ENCODE results near the gene DNAJA1. TPM values are rescaled to one million over a fixed set of nuclear protein-coding genes. Genes with fewer than 3 reads are reported as not detected.
"Not testable (repeated sequence)": the region's sequence is repeated elsewhere in the genome, so short reads cannot be mapped to it uniquely, and the experiment has no call there.

Gene DNAJA1
- polyA plus RNA-seq (ENCODE audit: insufficient read length in 12 of 12) = 100 to 1,000 TPM in 7 of 12 donors, 10 to 100 TPM in 4, not detected in 1; 64.9 to 127 (median 109) TPM
- long read RNA-seq, donor 1, transcript DNAJA1-201 (9 exons, 2,381 nt) = major isoform, 40 of 198 reads
- long read RNA-seq, donor 1, partial matches to known transcripts = 153 of 198 reads
- long read RNA-seq, donor 1, other reads (novel, unspliced or antisense) = 5 of 198 reads
- long read RNA-seq, donor 2, transcript DNAJA1-201 (9 exons, 2,381 nt) = major isoform, 58 of 96 reads
- long read RNA-seq, donor 2, partial matches to known transcripts = 38 of 96 reads
- long read RNA-seq, donor 2, other reads (novel, unspliced or antisense) = 0 of 96 reads
- long read RNA-seq, donor 3, transcript DNAJA1-201 (9 exons, 2,381 nt) = major isoform, 19 of 65 reads
- long read RNA-seq, donor 3, partial matches to known transcripts = 46 of 65 reads
- long read RNA-seq, donor 3, other reads (novel, unspliced or antisense) = 0 of 65 reads
- long read RNA-seq, donor 4, transcript DNAJA1-201 (9 exons, 2,381 nt) = major isoform, 21 of 48 reads
- long read RNA-seq, donor 4, partial matches to known transcripts = 27 of 48 reads
- long read RNA-seq, donor 4, other reads (novel, unspliced or antisense) = 0 of 48 reads
- long read RNA-seq, donor 5 = 0 reads
- long read RNA-seq, donor 6, transcript DNAJA1-201 (9 exons, 2,381 nt) = major isoform, 25 of 71 reads
- long read RNA-seq, donor 6, partial matches to known transcripts = 46 of 71 reads
- long read RNA-seq, donor 6, other reads (novel, unspliced or antisense) = 0 of 71 reads
- long read RNA-seq, donor 7, transcript DNAJA1-201 (9 exons, 2,381 nt) = major isoform, 15 of 45 reads
- long read RNA-seq, donor 7, partial matches to known transcripts = 30 of 45 reads
- long read RNA-seq, donor 7, other reads (novel, unspliced or antisense) = 0 of 45 reads
- long read RNA-seq, donor 8, transcript DNAJA1-201 (9 exons, 2,381 nt) = major isoform, 68 of 170 reads
- long read RNA-seq, donor 8, partial matches to known transcripts = 102 of 170 reads
- long read RNA-seq, donor 8, other reads (novel, unspliced or antisense) = 0 of 170 reads
- long read RNA-seq, donor 9, transcript DNAJA1-201 (9 exons, 2,381 nt) = major isoform, 25 of 108 reads
- long read RNA-seq, donor 9, partial matches to known transcripts = 83 of 108 reads
- long read RNA-seq, donor 9, other reads (novel, unspliced or antisense) = 0 of 108 reads
- long read RNA-seq, donor 10, transcript DNAJA1-201 (9 exons, 2,381 nt) = major isoform, 23 of 71 reads
- long read RNA-seq, donor 10, partial matches to known transcripts = 48 of 71 reads
- long read RNA-seq, donor 10, other reads (novel, unspliced or antisense) = 0 of 71 reads
- long read RNA-seq, donor 11, transcript DNAJA1-201 (9 exons, 2,381 nt) = major isoform, 55 of 169 reads
- long read RNA-seq, donor 11, partial matches to known transcripts = 114 of 169 reads
- long read RNA-seq, donor 11, other reads (novel, unspliced or antisense) = 0 of 169 reads

DNA sequence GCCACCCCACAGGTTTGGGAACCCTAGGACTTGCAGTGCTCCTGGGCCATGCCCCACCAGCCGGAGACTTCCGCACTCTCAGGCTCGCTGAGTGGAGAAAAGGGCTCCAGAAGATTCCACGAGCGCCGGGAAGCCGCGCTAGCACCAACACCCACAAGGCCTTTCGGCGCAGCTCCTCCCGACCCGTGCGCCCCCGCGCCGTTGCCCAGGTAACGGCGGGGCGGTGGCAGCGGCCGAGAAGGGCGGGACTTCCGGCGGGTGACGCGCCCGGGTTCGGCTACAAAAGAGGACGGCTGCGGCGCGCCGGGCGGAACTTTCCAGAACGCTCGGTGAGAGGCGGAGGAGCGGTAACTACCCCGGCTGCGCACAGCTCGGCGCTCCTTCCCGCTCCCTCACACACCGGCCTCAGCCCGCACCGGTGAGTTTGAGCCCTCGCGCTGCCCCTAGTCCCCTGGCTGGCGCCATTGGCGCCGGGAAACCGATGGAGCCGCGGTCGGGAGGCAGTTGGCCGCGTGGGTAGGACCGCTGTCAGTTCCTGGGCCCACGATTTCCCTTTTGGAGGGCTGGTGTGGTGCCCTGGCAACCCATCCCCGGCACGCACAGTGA, at the start of gene DNAJA1:
Gene DNAJA1, plus strand, starts transcription at position 308 of the 606 bp plus-strand sequence. CDS start 1,212 bp downstream, outside the sequence.
- peak; percentile 95 for DNase-seq

- DNase-seq = no peak
Observed at GRCh38 chr9:32978051-32978450, 47.0 kb upstream of the DNAJA1 start.

- DNase-seq = no peak
Observed at GRCh38 chr9:32986971-32987370, 38.1 kb upstream of the DNAJA1 start.

DNA sequence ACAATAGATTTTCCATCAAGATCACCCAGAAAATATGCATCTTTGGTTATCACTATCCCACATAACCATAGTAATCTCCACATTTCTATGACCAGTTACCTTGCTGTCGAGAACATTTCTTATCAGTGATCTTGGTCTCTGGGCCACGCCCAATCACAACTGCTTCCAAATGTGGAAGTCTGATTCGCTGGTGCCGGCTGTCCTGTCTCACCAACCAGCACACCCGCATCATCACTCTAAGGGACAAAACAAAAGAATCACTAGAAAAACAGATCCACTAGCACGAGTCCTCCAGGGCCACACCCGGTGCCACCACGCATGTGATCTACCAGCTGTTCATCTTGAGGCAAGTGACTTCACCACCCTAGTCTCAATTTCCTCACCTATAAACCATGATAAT, 35.4 kb upstream of the DNAJA1 start:
- no peak for DNase-seq

DNA sequence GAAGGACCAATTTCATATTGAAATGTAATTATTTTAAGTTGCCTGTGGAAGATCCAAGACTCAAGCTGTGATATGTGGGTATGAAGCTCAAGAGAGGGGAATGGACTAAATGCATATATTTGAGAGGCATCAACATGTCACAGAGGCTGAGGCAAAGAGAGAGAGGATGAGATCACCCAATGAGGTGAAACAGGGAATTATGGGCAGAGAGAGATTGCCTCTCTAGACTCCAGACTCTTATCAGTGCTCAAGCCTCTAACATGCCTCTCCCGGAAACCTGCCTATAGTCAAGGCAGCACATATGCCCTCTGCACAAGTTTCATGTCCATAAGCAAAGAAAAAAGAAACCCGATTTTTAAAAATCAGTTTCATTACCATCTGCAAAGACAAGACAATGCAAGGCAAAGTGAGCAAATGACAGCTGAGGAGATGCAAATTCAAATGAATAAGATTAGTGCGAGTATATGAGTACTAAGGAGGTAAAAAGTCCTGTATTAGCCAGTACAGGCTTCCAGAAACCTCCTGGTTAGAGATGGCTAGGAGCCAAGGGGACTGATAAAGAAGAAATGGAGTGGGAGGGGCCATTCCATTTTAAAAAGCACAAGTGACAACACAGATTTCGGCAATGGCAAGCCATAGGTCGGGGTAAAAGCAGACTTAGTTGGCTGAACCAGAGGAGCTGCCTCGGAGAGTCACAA, 33.0 kb upstream of the DNAJA1 start:
- DNase-seq = no peak

GRCh38 chr9:32992595-32993238, 32.4 kb upstream of the DNAJA1 start:
- DNase-seq = no peak

DNA sequence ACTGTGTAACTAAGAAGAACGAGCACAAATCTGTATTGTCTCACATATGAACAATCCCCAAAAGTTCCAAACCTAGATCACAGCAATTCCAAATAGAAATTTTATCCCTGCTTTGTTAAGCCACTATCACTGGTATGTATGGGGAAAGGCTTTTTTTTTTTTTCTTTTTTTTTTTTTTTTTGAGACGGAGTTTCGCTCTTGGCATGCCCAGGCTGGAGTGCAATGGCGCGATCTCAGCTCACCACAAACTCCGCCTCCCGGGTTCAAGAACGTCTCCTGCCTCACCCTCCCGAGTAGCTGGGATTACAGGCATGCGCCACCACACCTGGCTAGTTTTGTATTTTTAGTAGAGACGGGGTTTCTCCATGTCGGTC, 24.4 kb upstream of the DNAJA1 start:
- DNase-seq = peak; percentile 4

DNA sequence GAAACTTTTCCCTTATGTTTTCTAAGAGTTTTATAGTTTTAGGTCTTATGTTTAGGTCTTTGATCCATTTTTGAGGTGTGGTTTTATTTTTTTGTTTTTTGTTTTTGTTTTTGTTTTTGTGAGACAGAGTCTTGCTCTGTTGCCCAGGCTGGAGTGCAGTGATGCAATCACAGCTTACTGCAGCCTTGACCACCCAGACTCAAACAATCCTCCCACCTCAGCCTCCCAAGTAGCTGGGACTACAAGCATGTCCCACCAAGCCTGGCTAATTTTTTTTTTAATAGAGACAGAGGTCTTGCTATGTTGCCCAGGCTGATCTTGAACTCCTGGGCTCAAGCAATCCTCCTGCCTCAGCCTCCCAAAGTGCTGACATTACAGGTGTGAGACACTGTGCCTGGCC, 19.7 kb upstream of the DNAJA1 start:
- DNase-seq = not testable (repeated sequence)

GRCh38 chr9:33007755-33008154, 17.3 kb upstream of the DNAJA1 start:
- no peak for DNase-seq

DNA sequence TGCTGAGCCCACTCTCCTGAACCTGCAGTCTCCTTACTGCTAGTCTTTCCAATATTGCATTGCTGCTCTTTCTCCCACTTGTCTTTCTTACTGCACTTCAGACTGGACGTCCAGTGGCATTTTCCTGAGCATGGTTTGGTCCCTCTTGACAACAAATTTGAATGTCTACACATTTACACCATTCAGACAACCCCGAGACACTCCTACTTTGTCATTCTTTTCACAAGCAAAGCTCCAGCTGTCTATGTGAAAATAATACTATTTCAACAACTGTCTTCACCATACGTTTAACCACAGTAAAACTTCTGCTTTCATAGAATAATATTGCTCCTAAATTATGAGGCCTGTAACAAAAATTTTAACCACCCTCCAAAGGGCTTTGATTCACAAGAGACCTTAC, 13.2 kb upstream of the DNAJA1 start:
- DNase-seq = no peak

DNA sequence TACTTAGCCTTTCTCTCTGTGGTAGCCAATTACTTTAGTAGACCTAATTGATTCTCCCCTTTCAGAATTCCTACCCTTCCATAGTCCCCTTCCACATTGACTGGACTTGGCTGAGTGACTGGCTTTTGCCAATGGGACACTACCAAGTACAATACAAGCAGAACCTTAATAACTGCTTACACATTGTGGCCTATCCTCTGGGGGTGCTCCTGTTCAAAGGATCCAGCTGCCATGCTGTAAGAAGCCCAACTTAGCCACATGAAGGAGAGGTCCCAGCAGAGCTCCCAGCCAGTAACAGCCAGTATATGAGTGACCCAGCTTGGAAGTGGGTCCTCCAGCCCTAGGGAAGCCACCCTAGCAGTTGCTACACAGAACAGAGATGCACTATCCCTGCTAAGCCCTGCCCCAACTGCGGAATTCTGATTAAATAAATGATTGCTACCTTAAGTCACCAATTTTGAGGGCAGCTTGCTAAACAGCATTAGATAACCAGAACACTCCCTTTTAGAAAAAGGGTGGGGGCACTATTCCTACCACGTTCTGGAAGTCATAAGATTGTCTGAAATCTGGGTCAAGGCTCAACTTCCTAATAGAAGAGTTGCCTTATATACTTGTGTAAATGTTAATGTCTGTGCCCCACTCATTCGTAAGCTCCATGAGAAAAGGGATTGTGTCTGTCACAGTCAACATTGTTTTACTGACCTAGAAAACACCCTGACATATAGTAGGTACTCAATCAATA, 12.6 kb upstream of the DNAJA1 start:
- DNase-seq = no peak

DNA sequence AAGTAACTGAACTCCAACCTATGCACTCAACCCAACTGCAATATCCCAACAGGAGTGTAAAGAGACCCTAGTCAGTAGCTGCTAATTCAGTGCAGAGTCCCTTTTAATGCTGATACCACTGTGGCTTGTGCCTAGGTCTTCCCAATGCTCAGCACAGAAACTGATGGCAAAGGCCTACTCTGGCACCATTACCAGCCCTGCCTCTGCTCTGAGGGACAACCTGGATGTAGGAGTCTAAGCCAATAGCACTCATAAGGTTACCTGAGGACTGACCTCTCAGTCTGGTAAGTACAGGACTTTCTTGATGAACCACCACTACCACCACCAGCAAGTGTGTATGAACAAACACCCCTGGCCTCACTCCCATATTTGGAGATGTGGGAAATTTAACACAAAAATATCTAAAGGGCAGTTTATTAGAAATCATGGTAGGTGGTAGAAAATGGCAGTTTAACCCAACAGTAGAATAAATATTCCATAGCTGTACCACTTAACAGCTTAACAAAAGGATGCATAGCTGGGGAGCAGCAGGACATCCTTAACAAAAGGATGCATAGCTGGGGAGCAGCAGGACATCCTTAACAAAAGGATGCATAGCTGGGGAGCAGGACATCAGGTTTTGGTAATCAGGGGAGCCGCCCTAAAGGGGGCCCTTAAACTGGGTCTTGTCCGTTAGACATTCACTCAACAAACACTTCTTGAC, 11.0 kb upstream of the DNAJA1 start:
- no peak for DNase-seq

DNA sequence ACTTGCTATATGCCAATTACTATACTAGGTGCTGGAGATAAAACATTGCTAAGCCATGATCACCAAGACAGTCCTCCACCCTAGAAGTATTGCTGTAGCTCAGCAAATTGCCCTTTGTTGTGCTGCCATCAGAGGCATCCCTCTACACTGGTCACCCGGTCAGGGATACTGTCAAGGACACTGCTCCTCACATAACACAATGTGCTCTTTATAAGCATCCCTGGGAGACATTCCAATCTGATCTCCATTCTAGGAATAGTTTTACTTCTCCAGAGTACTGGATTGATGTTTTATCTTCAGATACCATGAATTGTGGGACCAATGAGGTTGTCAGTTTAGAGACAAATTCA, 10.4 kb upstream of the DNAJA1 start:
- DNase-seq = no peak

GRCh38 chr9:33017283-33018041, 7.6 kb upstream of the DNAJA1 start:
- DNase-seq = no peak

DNA sequence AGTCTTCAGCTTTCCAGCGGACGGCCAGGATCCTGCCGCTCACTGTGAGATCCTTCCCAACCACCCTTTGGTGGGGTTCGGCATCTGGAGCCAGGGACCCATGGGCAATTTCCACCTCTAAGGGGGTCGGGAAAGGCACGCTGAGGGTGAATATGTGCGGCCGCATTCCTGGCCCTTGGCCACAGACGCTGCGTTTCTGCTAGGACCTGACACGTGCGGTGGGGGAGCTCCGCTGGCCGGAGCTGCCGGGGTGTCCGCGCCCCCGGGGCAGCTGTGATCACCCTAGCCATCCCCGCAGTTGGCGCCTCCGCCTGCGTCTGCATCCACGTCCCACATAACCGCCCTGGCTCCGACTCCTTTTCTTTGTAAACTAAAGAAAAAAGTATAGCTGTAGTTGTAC, 5.3 kb upstream of the DNAJA1 start:
- DNase-seq = no peak

- DNase-seq = no peak
Observed at GRCh38 chr9:33022303-33022702, 2.8 kb upstream of the DNAJA1 start.

- DNase-seq = no peak
Observed at GRCh38 chr9:33022755-33023154, 2.3 kb upstream of the DNAJA1 start.

GRCh38 chr9:33023661-33024060, 1.4 kb upstream of the DNAJA1 start:
- DNase-seq = no peak
